Measurements from ENCODE around the gene STX12. TPM values are rescaled to one million over a fixed set of nuclear protein-coding genes. Genes with fewer than 3 reads are reported as not detected.
"Not testable (repeated sequence)": the region's sequence is repeated elsewhere in the genome, so short reads cannot be mapped to it uniquely, and the experiment has no call there.

Gene STX12
- polyA plus RNA-seq, 4 donors, result 34.8 to 63.3 (median 56.7) TPM

DNA sequence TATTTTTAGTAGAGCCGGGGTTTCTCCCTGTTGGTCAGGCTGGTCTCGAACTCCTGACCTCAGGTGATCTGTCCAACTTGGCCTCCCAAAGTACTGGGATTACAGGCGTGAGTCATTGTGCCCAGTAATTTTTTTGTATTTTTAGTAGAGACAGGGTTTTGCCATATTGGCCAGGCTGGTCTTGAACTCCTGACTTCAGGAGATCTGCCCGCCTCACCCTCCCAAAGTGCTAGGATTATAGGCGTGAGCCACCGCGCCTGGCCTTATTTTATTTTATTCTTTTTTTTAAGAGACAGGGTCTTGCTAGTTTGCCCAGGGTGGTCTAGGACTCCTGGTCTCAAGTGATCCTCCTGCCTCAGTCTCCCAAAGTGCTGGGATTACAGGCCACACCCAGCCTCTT, 98.1 kb downstream of the STX12 start:
- H3K9me3 ChIP-seq (ENCODE audit: control insufficient read depth in 2 of 2, insufficient read depth in 1 of 2, low read depth in 1 of 2, low read length in 1 of 2); H3K4me3 ChIP-seq (ENCODE audit: low read depth in 1 of 3, low read length in 3 of 3); H3K4me1 ChIP-seq (ENCODE audit: control insufficient read depth in 3 of 3, insufficient read depth in 2 of 3, low read depth in 1 of 3, low read length in 2 of 3); DNase-seq; H3K27ac ChIP-seq (ENCODE audit: low read depth in 1 of 3, low read length in 2 of 3); H3K36me3 ChIP-seq (ENCODE audit: control insufficient read depth in 3 of 3, insufficient read depth in 2 of 3, low read depth in 1 of 3, low read length in 3 of 3); FAIRE-seq: not testable (repeated sequence)
- H3K27me3 ChIP-seq (ENCODE audit: control insufficient read depth in 3 of 3, insufficient read depth in 3 of 3, low read length in 3 of 3), result peaks cover 0 to 14% (median 0%) of the 10 kb centered on the region in 3 donors
- WGBS, 3 donors, result 87 to 92% (median 88%) methylated on average over 7 of the region's 7 CpGs

DNA sequence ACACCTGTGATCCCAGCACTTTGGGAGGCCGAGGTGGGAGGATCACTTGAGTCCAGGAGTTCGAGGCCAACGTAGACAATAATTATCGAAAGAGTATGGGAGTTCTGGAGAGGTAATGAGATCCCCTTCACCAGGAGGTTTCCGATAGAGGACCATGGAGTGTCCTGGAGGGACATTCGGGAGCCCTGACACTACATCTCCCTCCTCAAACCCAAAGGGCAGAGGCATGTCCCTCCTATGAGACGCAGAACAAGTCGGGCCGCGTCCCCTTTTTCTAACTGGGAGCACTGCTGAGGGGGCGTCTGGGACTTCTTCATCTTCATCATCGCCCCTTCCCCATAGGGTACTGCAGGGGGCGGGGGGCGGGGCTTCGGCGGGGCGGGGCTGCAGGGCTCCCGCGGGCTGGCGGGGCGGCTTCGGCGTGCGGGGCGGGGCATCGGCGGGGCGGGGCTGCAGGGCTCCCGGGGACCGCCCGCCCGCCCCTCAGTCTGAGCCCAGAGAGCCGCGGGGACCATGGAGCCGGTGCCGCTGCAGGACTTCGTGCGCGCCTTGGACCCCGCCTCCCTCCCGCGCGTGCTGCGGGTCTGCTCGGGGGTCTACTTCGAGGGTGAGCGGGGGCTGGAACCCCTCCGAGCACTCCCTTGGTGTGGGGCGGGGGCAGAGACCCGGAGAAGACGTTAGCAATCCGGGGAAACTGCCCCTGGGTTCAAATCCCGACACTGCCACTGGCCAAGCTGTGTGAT, 99.2 kb downstream of the STX12 start, which contains the start of gene THEMIS2:
TSS of gene THEMIS2 (plus strand) at position 486 of the 743 bp plus-strand sequence. CDS start at position 514, 28 bp downstream.
- Histone ChIP-seq H3K9me3 (ENCODE audit: control insufficient read depth in 2 of 2, insufficient read depth in 1 of 2, low read depth in 1 of 2, low read length in 1 of 2) (peaks cover 0 to 3% of the 10 kb centered on the region in 2 donors), H3K4me1 (ENCODE audit: control insufficient read depth in 3 of 3, insufficient read depth in 2 of 3, low read depth in 1 of 3, low read length in 2 of 3) (peaks cover 0 to 2% (median 0%) of the 10 kb centered on the region in 3 donors), H3K36me3 (ENCODE audit: control insufficient read depth in 3 of 3, insufficient read depth in 2 of 3, low read depth in 1 of 3, low read length in 3 of 3) (no peaks in the 10 kb centered on the region), H3K4me3 (ENCODE audit: low read depth in 1 of 3, low read length in 3 of 3) (peak within 1 kb of the TSS; percentile 64 to 80 (median 78)), H3K27me3 (ENCODE audit: control insufficient read depth in 3 of 3, insufficient read depth in 3 of 3, low read length in 3 of 3) (peaks cover 0 to 14% (median 0%) of the 10 kb centered on the region in 3 donors), H3K27ac (ENCODE audit: low read depth in 1 of 3, low read length in 2 of 3) (peak within 1 kb of the TSS; percentile 14 to 75 (median 33))
- 10 to 13% (median 10%) methylated on average over 33 to 53 of the region's 53 CpGs for WGBS, 3 donors
- DNase-seq (peak; percentile 33 to 53), FAIRE-seq (no peak)

DNA sequence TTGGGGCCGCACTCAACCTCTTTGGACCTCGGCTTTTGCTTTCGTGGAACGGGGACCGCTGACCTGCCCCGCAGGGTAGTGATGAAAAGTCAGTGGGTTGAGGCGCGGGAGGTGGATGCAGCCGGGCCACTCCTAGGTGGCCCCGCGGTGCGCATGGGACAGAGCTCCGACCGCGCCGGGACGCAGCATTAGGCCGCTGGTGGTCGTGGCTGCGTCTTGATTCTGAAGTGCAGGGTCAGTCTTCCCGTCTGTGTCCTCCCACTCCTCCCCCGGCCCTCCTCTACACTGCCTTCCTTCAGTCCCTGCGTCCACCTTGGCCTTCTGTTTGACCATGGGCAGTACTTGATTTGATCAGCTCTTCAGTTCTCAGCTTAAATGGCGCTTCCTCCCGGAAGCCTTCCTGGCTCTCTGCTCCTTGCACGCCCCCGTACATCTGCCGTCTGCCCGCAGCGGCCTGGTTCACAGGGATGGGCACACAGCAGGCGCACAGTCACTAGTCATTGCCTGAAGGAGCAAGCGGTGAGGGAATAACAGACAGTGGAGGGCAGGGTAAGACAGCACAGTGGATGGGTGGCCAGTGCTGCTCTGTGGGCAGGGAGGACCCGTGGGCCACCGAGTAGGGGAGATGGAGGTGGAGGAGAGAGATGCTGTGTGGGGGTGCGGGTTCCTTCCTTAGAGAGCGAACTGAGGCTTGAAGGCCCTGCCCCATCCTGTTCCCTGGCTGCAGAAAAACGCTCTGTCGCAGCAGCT, 100.0 kb downstream of the STX12 start:
- DNase-seq, result no peak
- FAIRE-seq, result no peak
- H3K36me3 ChIP-seq (ENCODE audit: control insufficient read depth in 3 of 3, insufficient read depth in 2 of 3, low read depth in 1 of 3, low read length in 3 of 3), result no peaks in the 10 kb centered on the region
- H3K27me3 ChIP-seq (ENCODE audit: control insufficient read depth in 3 of 3, insufficient read depth in 3 of 3, low read length in 3 of 3), result peaks cover 0 to 14% (median 0%) of the 10 kb centered on the region in 3 donors
- peak overlapping the region; percentile 64 to 80 (median 78) for H3K4me3 ChIP-seq (ENCODE audit: low read depth in 1 of 3, low read length in 3 of 3)
- 11 to 13% (median 12%) methylated on average over 38 of the region's 38 CpGs for WGBS, 3 donors
- H3K9me3 ChIP-seq (ENCODE audit: control insufficient read depth in 2 of 2, insufficient read depth in 1 of 2, low read depth in 1 of 2, low read length in 1 of 2), result peaks cover 0 to 3% of the 10 kb centered on the region in 2 donors
- H3K4me1 ChIP-seq (ENCODE audit: control insufficient read depth in 3 of 3, insufficient read depth in 2 of 3, low read depth in 1 of 3, low read length in 2 of 3), result peaks cover 0 to 2% (median 0%) of the 10 kb centered on the region in 3 donors
- H3K27ac ChIP-seq (ENCODE audit: low read depth in 1 of 3, low read length in 2 of 3), result peak overlapping the region; percentile 14 to 75 (median 33)

DNA sequence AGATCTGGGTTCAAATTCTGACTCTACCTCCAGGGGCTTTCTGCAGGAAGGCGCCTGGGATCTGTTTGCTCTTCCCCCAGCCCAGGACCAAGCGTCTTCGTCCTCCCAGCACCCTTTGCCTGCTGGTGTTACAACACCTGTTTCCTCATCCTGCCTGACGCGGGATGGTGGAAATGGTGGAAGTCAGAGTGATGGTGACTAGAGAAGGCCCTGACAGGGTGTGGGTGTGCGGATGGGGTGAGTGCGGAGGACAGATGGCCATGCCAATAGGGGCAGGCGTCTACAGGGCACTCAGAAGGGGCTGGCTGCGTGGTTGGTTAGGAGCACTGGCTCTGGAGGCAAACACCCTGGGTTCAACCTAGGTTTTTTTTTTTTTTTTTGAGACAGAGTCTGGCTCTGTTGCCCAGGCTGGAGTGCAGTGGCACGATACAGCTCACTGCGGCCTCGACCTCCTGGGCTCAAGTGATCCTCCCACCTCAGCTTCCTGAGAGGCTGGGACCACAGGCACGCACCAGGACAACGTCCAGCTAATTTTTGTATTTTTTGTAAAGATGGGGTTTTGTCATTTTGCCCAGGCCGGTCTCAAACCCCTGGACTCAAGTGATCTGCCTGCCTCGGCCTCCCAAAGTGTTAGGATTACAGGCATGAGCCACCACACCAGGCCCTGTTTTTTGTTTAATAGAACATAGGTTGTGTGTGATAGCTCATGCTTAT, 100.8 kb downstream of the STX12 start:
- WGBS, 3 donors, result 76 to 82% (median 79%) methylated on average over 16 of the region's 16 CpGs
- Histone ChIP-seq H3K9me3 (ENCODE audit: control insufficient read depth in 2 of 2, insufficient read depth in 1 of 2, low read depth in 1 of 2, low read length in 1 of 2) (peaks cover 0 to 3% of the 10 kb centered on the region in 2 donors), H3K27ac (ENCODE audit: low read depth in 1 of 3, low read length in 2 of 3) (peak overlapping the region in 1 of 3 donors; percentile 75), H3K4me1 (ENCODE audit: control insufficient read depth in 3 of 3, insufficient read depth in 2 of 3, low read depth in 1 of 3, low read length in 2 of 3) (peaks cover 0 to 2% (median 0%) of the 10 kb centered on the region in 3 donors), H3K36me3 (ENCODE audit: control insufficient read depth in 3 of 3, insufficient read depth in 2 of 3, low read depth in 1 of 3, low read length in 3 of 3) (no peaks in the 10 kb centered on the region), H3K27me3 (ENCODE audit: control insufficient read depth in 3 of 3, insufficient read depth in 3 of 3, low read length in 3 of 3) (peaks cover 0 to 14% (median 0%) of the 10 kb centered on the region in 3 donors), H3K4me3 (ENCODE audit: low read depth in 1 of 3, low read length in 3 of 3) (peak overlapping the region in 1 of 3 donors; percentile 64)
- FAIRE-seq (no peak), DNase-seq (no peak)

Other genes starting within 250 kb of the STX12 start
- gene AHDC1, start 169.1 kb upstream of the STX12 start, polyA plus RNA-seq, result 10 to 100 TPM in 1 of 4 donors, 1 to 10 TPM in 3; 3.5 to 17.4 (median 6.9) TPM
- 10 to 100 TPM in 1 of 4 donors, 1 to 10 TPM in 3; 1.6 to 12.6 (median 1.8) TPM for gene FGR, start 138.0 kb upstream of the STX12 start, polyA plus RNA-seq
- gene IFI6, start 101.0 kb upstream of the STX12 start, polyA plus RNA-seq, result 100 to 1,000 TPM in 1 of 4 donors, 10 to 100 TPM in 2, 1 to 10 TPM in 1; 7.2 to 137 (median 16.8) TPM
- gene FAM76A, start 47.3 kb upstream of the STX12 start, polyA plus RNA-seq, result 1 to 10 TPM; 3.5 to 8.3 (median 4.1) TPM
- 10 to 100 TPM; 26.6 to 37.1 (median 30.0) TPM for gene PPP1R8, start 57.6 kb downstream of the STX12 start, polyA plus RNA-seq
- gene THEMIS2, start 99.3 kb downstream of the STX12 start, polyA plus RNA-seq, result 10 to 100 TPM in 2 of 4 donors, 1 to 10 TPM in 2; 2.2 to 16.8 (median 9.1) TPM
- 10 to 100 TPM; 17.0 to 32.3 (median 24.2) TPM for gene RPA2, start 141.4 kb downstream of the STX12 start, polyA plus RNA-seq
- 10 to 100 TPM; 17.3 to 22.6 (median 19.2) TPM for gene SMPDL3B, start 161.8 kb downstream of the STX12 start, polyA plus RNA-seq
- gene XKR8, start 186.8 kb downstream of the STX12 start, polyA plus RNA-seq, result 1 to 10 TPM; 4.9 to 9.4 (median 7.4) TPM

All from small intestine (tissue), 7 donors.